HepG2 (cell line): ENCODE measurements around the gene CEP104. TPM values are rescaled to one million over a fixed set of nuclear protein-coding genes. Genes with fewer than 3 reads are reported as not detected.
A peak's percentile ranks its signal among the peaks of the same experiment; 100 is the strongest.

Source experiments
- ATRX ChIP-seq: sonication (generic); formaldehyde crosslinking; IDR thresholded peaks from 2 replicates; pipeline ENCODE4 v1.4.0; 2020; ENCODE audit warnings: missing genetic modification reagents, borderline replicate concordance
- EP300 ChIP-seq, 3 experiments: sonication (generic) in 1 of 3; formaldehyde crosslinking in 1 of 3; IDR thresholded peaks; 2 replicates each; pipeline versions ENCODE4 v1.5.1 to v1.6.1; 2011 to 2020; ENCODE audit warnings: low read depth in 2 of 3, low read length in 2 of 3, borderline replicate concordance in 1 of 3, improper control_type of control experiment in 1 of 3, mild to moderate bottlenecking in 1 of 3, missing genetic modification reagents in 1 of 3, moderate library complexity in 1 of 3
- KMT2B ChIP-seq: IDR thresholded peaks from 2 replicates; pipeline ENCODE4 v1.6.1; 2016; ENCODE audit warnings: missing genetic modification reagents, missing compliant biosample characterization
- TBX3 ChIP-seq: fragments of 450-650 bp; IDR thresholded peaks from 2 replicates; pipeline ENCODE4 v1.6.1; 2017; ENCODE audit warnings: antibody characterized with exemption, mild to moderate bottlenecking, inconsistent platforms, borderline replicate concordance
- ZBTB42 ChIP-seq: sonication (generic); formaldehyde crosslinking; IDR thresholded peaks from 2 replicates; pipeline ENCODE4 v1.5.0; 2020; ENCODE audit warnings: mild to moderate bottlenecking, missing genetic modification reagents
- ZNF367 ChIP-seq: sonication (generic); formaldehyde crosslinking; IDR thresholded peaks from 2 replicates; pipeline ENCODE4 v1.4.0; 2020; ENCODE audit warnings: missing genetic modification reagents, borderline replicate concordance
- polyA plus RNA-seq, 8 experiments: library from polyadenylated mRNA; depleted of rRNA in 3 of 8; stranded (reverse) in 7 of 8; unstranded in 1 of 8; fragments of >200 nt; fragmentation: Illumina TruSeq in 4 of 8; extraction: Trizol in 4 of 8; gene quantifications; 2 replicates each; pipeline versions ENCODE4 v1.2.1 to v1.2.3, GENCODE V29; 2011 to 2016; ENCODE audit warnings: low read depth in 4 of 8, missing spikeins in 1 of 8, mixed read lengths in 1 of 8; ENCODE audit not compliant: insufficient read depth in 1 of 8
- total RNA-seq, 5 experiments: library from RNA; depleted of rRNA; stranded (reverse); fragments of >200 nt; fragmentation: Illumina TruSeq; extraction: Trizol; gene quantifications; 2 replicates each; pipeline ENCODE4 v1.2.3, GENCODE V29; 2016; ENCODE audit warnings: low read depth in 1 of 5
- TF ChIP-seq, protein P1 (sequence below): sonication (generic); formaldehyde crosslinking; IDR thresholded peaks from 2 replicates; pipeline ENCODE4 v1.8.1; 2022; ENCODE audit warnings: mild to moderate bottlenecking, missing genetic modification reagents
- TF ChIP-seq, protein P2 (sequence below): sonication (generic); formaldehyde crosslinking; IDR thresholded peaks from 2 replicates; pipeline ENCODE4 v1.4.0; 2020; ENCODE audit warnings: mild to moderate bottlenecking, missing genetic modification reagents, borderline replicate concordance
- TF ChIP-seq, protein P3 (sequence below): sonication (generic); formaldehyde crosslinking; conservative IDR thresholded peaks from 2 replicates; pipeline ENCODE4 v1.8.1; 2023; ENCODE audit warnings: missing genetic modification reagents
- TF ChIP-seq, protein P4 (sequence below): sonication (generic); formaldehyde crosslinking; IDR thresholded peaks from 2 replicates; pipeline ENCODE4 v1.4.0; 2020; ENCODE audit warnings: missing genetic modification reagents

The CEP104 gene
- total and polyA plus RNA-seq, 2 of the 13 experiments (the other 11 are each of a cell fraction or from before 2014, with no cell fraction given): 20.4 to 30.1 TPM

DNA sequence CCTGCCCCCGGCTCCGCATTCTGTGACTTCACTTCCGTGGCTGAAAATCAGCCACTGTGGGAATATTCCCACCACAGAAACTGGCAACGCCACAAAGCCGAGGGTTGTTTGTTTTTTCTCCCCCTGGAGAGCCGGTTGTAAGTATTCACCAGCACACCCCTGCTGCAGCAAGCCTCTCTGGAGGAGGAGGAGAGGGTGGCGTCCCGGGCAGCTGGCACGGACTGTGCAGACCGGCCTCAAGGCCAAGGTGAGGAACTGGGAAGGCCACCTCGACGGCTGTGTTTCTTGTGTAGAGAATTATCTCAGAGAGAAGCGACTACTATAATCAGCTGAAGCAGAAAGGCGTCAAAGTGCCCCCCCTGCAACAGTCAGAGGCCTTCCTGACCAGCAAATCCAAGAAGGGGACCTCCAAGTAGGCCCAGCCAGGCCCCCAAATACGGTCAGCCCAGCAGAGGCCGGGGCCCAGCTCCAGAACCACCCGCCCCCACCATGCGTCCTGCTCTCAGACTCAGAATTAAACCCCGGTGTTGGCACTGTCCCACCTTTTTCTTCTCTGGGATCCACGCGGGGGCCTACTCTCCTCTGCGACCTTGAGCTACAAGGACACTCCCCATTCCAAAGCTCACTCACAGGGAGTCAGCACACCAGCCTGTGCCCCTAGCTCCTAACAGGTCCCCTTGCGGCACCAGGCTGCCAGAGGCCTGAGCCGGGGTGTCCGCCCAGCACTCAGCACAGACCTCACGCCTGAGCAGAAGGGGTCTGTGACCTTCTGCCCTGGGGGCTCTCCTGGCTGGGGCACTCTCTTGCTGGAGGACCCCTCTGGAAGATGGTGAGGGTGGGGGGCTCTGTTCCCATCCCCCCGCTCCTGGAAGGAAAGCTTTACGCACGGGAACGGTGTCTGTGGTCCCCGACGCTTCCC lies 85.6 kb downstream of the CEP104 start (continued):
- TF ChIP-seq, protein P1, sequence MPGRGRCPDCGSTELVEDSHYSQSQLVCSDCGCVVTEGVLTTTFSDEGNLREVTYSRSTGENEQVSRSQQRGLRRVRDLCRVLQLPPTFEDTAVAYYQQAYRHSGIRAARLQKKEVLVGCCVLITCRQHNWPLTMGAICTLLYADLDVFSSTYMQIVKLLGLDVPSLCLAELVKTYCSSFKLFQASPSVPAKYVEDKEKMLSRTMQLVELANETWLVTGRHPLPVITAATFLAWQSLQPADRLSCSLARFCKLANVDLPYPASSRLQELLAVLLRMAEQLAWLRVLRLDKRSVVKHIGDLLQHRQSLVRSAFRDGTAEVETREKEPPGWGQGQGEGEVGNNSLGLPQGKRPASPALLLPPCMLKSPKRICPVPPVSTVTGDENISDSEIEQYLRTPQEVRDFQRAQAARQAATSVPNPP (CRISPR knock-in tag): 0 out of 2 replicates have a peak, but pooled peaks have one; percentile 56
- TF ChIP-seq, protein P2, sequence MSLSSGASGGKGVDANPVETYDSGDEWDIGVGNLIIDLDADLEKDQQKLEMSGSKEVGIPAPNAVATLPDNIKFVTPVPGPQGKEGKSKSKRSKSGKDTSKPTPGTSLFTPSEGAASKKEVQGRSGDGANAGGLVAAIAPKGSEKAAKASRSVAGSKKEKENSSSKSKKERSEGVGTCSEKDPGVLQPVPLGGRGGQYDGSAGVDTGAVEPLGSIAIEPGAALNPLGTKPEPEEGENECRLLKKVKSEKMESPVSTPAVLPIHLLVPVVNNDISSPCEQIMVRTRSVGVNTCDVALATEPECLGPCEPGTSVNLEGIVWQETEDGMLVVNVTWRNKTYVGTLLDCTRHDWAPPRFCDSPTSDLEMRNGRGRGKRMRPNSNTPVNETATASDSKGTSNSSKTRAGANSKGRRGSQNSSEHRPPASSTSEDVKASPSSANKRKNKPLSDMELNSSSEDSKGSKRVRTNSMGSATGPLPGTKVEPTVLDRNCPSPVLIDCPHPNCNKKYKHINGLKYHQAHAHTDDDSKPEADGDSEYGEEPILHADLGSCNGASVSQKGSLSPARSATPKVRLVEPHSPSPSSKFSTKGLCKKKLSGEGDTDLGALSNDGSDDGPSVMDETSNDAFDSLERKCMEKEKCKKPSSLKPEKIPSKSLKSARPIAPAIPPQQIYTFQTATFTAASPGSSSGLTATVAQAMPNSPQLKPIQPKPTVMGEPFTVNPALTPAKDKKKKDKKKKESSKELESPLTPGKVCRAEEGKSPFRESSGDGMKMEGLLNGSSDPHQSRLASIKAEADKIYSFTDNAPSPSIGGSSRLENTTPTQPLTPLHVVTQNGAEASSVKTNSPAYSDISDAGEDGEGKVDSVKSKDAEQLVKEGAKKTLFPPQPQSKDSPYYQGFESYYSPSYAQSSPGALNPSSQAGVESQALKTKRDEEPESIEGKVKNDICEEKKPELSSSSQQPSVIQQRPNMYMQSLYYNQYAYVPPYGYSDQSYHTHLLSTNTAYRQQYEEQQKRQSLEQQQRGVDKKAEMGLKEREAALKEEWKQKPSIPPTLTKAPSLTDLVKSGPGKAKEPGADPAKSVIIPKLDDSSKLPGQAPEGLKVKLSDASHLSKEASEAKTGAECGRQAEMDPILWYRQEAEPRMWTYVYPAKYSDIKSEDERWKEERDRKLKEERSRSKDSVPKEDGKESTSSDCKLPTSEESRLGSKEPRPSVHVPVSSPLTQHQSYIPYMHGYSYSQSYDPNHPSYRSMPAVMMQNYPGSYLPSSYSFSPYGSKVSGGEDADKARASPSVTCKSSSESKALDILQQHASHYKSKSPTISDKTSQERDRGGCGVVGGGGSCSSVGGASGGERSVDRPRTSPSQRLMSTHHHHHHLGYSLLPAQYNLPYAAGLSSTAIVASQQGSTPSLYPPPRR (CRISPR knock-in tag): peak; percentile 43; the same call in 1 of the 2 replicates
- TF ChIP-seq ZNF367 (CRISPR knock-in tag): 0 out of 2 replicates have a peak, but pooled peaks have one; percentile 29
- no peak for TF ChIP-seq EP300 (IDR thresholded peaks at IDR 0.05; ENCODE audit: low read depth in 2 of 2, low read length in 2 of 2)
- TF ChIP-seq EP300 (CRISPR knock-in tag; IDR thresholded peaks at IDR 0.05; ENCODE audit: borderline replicate concordance): no peak
- TF ChIP-seq ZBTB42 (CRISPR knock-in tag): no peak
- no peak for TF ChIP-seq TBX3
- TF ChIP-seq, protein P3, sequence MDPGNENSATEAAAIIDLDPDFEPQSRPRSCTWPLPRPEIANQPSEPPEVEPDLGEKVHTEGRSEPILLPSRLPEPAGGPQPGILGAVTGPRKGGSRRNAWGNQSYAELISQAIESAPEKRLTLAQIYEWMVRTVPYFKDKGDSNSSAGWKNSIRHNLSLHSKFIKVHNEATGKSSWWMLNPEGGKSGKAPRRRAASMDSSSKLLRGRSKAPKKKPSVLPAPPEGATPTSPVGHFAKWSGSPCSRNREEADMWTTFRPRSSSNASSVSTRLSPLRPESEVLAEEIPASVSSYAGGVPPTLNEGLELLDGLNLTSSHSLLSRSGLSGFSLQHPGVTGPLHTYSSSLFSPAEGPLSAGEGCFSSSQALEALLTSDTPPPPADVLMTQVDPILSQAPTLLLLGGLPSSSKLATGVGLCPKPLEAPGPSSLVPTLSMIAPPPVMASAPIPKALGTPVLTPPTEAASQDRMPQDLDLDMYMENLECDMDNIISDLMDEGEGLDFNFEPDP (CRISPR knock-in tag): 0 out of 2 replicates have a peak, but pooled peaks have one; percentile 76
- TF ChIP-seq KMT2B (CRISPR knock-in tag): 0 out of 2 replicates have a peak, but pooled peaks have one; percentile 15
- no peak for TF ChIP-seq ATRX
- TF ChIP-seq, protein P4, sequence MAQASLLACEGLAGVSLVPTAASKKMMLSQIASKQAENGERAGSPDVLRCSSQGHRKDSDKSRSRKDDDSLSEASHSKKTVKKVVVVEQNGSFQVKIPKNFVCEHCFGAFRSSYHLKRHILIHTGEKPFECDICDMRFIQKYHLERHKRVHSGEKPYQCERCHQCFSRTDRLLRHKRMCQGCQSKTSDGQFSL (CRISPR knock-in tag): no peak
